Glomerular visceral epithelial cell (primary cell): ENCODE results near the gene EMC8.
"Not testable (repeated sequence)": the region's sequence is repeated elsewhere in the genome, so short reads cannot be mapped to it uniquely, and the experiment has no call there.

Experiments
- DNase-seq: peaks from one replicate; pipeline ENCODE4 v3.0.0-alpha.2; 2016; ENCODE audit errors: extremely low spot score

EMC8 gene

DNA sequence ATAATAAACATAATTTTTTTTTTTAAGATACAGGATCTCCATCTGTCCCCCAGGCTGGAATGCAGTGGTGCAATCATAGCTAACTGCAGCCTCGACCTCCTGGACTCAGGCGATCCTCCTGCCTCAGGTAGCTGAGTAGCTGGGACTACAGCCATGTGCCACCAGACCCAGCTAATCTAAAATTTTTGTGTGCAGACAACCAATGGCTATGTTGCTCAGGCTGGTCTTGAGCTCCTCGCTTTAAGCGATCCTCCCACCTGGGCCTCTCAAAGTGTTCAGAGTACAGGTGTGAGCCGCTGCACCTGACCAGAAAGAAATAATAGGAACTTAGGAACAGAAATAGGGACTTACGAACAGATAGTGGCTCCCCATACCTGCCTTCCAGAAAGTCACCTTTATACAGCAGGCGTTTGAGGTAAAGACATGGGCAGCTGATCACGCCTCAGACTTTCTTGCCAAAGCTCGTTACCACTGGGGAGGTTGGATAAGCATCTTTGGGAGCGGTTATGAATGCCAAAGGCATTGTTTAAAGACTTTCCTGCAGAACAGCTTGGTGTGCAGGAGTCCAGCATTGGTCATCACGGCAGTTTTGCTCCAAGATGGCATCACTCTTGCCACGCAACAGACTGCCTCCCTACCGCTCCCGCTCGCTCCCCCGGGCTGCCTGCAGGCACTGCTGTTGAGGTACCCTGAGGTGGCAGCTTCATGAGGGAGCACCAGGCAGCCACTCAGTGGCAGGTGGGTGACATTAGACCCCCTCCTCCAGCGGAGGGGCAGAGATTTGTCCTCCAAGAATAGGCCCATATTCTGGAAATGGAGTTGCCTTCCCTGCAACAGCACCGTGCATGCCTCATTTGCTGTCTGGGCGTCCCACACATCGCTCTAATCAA lies 13.7 kb upstream of the EMC8 start:
- DNase-seq, result no peak

DNA sequence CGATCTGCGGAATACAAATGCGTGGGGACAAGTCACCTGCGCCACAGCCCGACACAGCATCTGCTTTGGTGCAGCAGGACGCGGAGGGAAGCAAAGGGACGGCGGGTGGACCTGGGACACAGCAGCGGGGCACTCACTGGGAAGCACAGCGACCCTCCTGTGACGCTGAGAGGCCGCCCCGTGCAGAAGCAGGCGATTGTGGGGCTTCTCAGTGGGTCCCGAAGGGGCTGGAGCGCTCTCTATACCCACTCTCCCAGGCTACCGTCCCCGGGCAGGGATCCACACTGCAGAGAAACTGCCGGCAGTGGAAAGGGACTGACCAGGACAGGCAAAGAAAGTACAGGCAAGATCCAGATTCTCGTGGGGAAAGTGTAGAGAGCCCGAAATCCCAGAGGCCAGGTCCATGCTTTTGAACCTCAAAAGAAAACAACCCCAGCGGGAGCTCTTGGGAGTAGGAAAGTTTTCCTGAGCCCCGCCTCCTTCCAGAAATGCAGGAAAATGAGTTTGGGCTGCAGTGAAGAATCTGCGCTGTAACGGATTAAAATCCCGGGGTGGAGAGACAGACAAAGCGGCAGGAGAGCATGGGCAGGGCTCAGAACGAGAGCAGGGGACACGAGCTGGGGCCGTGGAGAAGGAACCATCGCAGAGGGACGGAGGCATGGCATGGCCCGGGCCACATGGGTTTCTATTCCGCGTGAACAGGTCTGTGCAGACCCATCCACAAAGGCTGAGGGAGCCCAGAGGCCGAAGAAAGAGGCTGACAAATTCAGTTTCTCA lies 12.9 kb upstream of the EMC8 start:
- DNase-seq, result no peak

DNA sequence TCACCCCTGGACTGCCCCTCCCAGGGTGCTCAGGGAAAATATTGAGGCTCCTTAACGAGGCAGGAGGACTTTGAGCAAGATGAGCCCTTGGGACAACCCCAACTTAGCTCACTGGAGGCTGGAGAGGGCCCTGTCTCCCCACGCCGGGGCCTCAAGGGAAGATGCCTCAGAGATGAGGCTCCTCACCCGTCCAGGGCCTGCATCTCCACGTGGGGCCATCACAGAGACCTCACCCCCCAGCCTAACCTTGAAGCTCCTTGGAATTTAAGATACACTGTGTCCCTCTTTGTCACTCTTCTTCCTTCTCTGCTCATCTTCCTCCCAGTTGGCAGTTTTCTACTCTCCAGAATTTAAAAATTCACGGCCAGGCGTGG lies 11.4 kb upstream of the EMC8 start:
- DNase-seq, result no peak

DNA sequence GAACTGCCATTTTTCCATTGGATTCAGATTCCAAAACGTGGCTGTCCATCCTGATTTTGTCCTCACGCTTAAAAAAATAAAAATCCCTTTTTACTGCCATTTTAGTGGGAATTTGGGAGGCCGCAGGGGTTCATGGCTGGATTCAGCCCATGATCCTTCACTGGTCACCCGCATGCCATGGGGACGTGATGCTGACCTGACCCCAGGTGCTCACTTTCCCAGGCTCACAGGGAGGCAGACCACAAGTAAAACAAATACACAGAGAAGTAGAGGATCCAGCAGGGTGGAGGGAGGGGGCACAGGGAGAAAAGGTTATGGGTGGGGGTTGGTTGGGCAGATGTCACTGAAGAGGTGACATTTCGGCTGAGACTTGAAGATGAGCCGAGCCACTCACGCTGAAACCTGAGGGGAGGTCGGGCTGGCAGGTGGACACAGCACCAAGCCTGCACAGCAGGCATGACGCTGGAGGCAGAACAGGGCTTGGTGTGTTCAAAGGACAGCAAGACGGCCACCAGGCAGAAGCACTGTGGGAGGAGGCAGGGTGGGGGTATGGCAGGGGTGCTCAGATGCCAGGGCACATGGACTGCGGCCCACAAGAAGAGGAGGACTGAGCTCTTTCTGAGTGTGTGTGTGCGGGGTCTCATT lies 10.9 kb upstream of the EMC8 start:
- no peak for DNase-seq

DNA sequence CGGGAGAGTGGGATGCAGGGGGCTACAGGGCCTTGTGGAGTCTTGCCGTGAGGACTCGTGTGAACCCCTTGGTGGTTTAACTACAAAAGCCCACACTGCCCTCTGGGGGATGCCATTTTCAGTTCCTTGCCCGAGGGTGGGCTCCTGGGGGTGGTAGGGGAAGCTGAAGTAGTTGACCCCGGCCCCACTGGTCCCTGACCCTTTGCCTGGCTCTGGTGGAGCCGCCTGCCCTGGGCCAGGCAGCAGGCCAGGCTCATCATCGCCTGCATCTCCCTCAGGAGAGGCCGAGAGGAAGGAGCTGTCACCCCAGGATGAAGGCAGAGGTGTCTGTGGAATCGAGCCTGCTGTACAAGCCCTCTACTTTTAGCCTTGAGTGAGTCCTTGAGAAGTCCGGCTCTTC lies 10.3 kb upstream of the EMC8 start:
- no peak for DNase-seq

DNA sequence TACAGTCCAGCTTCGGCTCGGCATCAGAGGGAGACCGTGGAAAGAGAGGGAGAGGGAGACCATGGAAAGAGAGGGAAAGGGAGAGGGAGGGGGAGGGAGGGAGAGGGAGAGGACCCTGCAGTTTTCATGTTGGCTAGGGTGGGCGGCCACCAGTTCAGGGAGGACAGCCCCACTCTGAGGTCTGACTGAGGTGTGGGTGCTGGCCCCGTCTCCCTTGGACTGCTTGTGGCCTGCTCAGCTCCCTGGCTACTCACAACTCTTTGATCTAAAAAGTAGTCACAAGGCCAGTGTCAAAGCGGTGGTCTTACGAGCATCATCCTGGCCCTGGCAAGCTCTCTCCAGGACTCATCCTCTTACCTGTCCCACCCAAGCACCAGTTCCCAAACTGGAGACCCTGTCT lies 9.6 kb upstream of the EMC8 start:
- no peak for DNase-seq

DNA sequence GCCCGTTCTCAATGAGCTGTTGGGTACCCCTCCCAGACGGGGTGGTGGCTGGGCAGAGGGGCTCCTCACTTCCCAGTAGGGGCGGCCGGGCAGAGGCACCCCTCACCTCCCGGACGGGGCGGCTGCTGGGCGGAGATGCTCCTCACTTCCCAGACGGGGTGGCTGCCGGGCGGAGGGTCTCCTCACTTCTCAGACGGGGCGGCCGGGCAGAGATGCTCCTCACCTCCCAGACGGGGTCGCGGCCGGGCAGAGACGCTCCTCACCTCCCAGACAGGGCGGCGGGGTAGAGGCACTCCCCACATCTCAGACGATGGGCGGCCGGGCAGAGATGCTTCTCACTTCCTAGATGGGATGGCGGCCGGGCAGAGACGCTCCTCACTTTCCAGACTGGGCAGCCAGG lies 8.8 kb upstream of the EMC8 start:
- DNase-seq, result not testable (repeated sequence)

DNA sequence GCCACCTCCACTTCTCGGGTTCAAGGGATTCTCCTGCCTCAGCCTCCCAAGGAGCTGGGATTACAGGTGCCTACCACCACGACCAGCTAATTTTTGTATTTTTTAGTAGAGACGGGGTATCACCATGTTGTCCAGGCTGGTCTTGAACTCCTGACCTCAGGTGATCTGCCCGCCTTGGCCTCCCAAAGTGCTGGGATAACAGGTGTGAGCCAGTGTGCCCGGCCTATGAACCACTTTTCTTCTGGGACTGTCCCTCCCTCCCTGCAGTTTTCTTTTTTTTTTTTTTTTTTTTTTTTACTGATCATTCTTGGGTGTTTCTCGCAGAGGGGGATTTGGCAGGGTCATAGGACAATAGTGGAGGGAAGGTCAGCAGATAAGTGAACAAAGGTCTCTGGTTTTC lies 8.0 kb upstream of the EMC8 start:
- not testable (repeated sequence) for DNase-seq

DNA sequence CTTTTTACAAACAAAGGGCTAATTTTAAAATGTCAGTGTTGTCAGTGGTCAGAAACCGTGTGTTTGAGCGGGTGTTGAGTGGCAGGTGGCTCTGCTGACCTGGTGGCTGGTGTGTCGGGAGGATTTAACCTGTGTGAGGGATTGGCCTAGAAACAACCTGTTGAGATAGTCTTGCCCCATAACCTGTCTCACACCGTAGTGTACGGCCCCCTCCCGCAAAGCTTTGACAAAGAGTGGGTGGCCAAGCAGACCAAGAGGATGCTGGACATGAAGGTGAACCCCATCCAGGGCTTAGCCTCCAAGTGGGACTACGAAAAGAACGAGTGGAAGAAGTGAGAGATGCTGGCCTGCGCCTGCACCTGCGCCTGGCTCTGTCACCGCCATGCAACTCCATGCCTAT lies 7.2 kb upstream of the EMC8 start:
- no peak for DNase-seq

DNA sequence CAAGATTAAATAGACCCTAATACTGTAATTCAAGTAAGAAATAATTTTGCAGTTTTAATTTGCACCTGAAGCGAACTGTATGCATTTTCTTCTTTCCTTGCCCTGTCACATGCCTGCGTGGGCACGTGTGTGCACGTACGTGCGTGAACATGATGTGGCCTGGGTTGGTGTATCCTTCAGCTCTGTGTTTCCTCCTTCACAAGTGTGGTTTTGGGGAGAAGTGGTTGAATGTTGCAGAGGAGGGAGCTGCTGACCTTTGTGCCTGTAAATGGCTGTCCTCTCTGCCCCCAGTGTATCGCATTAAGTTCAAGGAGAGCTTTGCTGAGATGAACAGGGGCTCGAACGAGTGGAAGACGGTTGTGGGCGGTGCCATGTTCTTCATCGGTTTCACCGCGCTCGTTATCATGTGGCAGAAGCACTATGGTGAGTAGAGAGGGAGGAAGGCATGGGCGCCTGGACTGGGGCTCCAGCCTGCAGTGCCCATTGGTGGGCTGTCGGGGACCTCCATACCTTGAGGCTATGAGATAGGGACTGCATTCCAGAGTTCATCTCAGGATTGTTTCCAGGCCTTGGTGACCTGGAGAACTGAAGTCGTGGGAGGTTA lies 6.2 kb upstream of the EMC8 start:
- DNase-seq, result no peak

DNA sequence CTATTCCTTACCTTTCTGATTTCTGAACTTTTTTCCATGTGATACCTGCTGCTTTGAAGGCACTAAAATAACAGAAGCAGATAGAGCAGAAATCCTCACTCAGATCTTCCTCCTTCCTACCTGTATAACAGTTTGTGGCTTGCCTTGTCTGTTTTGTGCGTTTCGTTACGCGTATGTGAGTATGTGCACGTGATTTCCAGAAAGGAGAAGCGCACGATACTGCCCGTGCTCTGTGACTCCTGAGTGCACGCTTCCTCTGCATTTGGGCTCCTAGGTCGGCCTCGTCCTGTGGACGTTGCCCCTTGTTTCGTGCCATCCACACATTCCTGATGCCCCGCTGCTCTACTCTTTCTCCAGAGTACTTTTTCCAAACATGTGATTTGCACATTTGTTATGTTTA lies 4.2 kb upstream of the EMC8 start:
- no peak for DNase-seq

DNA sequence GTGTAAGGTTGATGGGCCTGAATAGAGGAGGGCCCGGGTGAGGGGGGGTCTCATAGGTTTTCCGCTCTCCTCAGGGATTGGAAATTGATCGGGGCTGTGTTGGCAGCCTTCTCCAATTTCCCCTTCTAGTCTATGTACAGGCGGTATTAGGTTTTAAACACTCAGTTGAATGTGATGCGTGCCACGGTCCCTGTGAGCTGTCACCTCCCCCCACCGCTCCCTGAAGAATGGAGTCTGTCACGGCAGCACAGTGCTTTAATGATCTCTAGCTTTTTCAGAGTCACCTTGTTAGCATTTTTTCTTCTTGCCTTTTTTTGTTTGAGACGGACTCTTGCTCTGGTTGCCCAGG lies 951 bp upstream of the EMC8 start:
- no peak for DNase-seq

DNA sequence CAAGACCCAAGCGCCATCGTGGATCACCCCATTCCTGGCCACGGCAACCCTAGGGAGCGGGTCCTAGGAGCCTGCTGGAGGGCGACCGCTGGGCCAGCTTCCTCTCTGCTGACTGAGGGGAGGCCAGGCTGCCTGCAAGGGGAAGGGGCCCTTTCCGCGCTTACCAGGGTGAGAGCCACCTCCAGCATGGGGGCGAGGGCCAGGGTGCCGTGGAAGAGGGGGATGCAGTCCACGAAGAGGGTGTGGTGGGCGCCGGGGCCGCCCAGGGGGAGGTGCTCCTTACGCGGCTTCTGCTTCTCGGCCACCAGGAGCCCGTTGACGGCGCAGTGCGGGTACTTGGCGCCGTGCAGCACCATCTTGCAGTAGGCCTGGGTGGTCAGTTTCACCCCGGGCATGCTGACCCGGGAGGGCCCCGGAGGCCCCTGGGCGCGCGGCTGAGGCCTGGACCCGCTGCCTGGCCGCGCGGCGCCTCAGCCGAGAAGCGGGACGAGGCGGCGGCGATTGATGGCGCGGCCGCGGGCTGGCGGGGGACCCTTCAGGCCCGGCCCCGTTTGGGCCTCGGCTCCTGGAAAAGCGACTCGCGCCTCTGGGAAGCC lies 345 bp downstream of the EMC8 start:
- peak; percentile 40 for DNase-seq

DNA sequence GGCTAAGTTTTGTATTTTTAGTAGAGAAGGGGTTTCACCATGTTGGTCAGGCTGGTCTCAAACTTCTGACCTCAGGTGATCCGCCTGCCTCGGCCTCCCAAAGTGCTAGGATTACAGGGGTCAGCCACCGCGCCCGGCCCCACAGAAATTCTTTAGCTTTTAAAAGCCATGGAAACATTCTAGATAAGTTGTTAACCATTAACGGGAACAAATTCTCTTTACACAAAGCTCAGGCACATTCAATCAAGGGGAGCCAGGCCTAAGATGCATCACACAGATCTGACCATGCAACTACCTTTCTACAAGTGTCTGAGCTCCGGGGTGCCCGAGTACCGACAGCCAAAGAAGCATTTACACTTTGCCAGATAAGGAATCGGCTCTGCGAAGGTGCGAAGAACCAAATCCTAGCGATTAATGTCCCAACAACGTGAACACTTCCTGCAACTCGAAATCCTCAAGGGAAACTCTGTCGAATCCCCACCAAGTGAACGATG lies 1.0 kb downstream of the EMC8 start:
- DNase-seq, result no peak

DNA sequence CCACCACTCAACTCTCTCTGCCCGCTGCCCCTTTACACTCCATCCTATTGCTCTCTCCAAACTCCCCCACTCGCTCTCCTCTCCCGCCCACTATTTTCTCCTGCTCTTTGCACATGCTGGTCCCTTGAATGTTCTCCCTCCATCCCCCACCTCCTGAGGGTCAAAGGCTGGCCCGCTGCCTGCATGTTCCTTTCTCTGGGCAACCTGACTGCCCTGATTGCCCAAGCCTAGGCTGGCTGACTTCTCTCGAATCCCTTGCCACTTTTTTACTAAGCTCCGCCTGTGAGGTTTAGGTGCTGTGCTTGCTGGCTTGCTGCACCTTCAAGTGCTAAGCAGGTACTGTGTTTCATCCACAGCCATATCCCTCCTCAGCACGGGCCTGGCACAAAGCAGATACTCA lies 2.7 kb downstream of the EMC8 start:
- DNase-seq, result no peak

DNA sequence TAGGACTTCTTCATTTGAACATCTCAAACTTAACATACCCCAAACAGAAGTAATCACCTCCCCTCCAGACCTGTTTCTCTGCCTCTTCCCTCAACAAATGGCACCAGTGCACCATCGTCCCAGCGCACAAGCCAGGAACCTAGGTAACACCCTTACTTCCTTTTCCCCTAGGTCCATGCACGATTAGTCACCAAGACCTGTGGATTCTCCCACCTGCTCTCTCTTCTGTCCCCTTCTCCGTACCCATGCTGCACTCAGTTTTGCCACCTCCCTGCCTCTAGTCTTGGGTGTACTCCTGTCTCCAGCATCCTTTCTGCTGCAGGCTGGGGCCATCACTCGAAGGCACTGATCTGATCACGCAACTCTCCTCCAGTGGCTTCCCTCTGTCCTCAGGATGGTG lies 3.2 kb downstream of the EMC8 start:
- no peak for DNase-seq

DNA sequence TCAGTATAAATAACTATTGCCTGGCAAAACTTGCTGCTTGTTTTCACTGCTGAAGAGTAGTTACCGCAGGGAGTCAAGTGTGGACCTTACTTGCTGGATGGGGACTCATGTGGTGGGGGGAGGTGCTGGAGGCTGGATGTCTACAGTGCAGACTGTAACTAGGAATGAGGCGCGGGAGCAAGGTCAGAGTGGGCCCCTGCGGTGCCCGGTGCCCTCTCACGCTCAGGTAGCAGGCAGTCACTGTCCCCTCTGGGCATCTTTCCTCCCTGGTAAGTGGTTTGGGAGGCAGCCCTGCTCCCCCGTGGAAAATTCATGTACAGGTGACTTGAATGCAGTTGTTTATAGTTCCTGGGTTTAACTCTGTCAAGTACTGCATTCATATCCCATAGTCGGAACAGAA lies 4.6 kb downstream of the EMC8 start:
- DNase-seq, result no peak

DNA sequence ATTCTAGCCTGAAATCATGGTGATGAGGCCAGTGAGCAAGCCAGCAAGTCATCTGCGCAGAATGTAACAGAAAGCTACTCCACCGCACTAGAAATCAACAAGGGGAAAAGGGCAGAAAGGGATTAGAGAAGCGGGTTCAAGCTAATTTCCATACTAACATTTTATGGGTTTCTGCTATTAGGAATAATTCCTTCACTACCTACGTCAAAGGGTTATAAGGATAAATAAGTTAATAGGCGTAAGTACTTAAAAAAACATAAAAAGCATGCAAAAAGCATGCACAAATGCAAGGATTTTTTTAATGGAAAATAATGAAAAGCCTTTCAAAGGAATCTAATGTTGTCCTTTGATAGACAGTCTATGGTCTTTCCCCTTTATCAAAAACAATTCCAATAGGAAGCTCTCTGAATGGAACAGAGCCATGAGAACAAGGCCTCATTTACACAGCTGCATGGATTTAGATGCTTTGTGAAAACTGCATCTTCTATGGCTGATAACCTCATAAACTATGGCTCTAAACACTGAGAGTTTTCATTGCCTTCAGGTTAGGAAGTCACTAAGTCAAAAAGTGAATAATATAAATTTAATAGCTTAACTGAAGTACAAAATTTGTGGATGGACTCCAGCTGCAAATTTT lies 5.6 kb downstream of the EMC8 start:
- DNase-seq, result no peak

DNA sequence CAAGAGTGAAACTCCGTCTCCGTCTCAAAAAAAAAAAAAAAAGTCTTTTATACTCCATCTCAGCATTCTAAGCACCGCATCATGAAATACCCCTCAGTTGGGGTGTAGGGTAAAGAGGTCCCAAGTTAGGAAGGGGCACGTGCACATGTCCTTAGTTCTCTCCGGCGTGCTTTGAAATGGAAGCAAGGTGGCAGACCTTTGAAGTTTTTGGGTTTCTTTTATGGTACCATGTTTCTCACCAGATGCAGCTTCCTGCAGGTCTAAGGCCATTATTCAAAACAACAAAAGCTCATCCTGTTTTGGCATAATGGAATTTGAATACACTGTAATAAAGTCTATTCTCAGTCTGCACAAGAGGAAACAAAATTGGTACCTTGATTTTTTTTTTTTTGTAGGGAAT lies 9.6 kb downstream of the EMC8 start:
- DNase-seq, result no peak

DNA sequence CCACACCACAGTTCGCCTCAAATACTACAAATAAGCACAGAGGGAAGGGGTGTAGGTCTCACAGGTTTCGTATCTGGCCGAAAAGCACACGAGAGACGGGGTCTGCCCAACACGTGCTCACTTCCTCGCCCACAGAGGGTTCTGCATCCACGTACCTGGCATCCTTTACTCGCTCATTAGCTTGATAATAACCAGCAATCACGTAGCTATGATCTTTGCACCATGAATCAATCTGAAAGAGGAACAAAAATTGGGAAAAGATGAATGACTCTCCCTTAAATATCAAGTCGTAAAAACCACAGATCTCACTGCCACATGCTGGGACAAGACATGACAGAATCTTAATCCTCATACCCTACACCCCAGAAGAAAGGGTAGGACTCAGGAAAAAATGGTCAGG lies 10.5 kb downstream of the EMC8 start:
- no peak for DNase-seq

DNA sequence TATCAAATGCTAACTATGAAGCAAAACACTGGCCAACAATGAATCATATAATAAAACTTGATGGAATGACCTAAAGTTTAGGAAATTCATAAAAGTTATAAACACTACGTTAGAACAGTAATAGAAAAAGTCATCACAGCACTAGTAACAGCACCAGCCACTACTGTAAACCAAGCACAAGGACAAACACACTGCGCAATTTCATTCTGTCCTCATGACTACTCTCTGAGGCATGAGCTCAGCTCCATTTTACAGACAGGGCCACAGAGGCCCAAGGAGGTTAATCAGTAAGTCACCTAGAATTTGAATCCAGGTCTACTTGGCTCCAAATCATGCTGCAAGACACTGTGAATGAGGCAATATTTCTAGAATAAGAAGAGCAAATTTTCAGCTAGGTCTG lies 13.4 kb downstream of the EMC8 start:
- no peak for DNase-seq
